Sigmoid colon (tissue), 4 donors: ENCODE results near the gene DPP6.

ENCODE experiments used
- CTCF ChIP-seq, 4 experiments: fragments of 450-650 bp in 3 of 4; fragments of 200-600 bp in 1 of 4; IDR thresholded peaks; one replicate each; pipeline ENCODE4 v1.5.1; 2016 to 2019; ENCODE audit warnings: antibody characterized with exemption in 4 of 4, mild to moderate bottlenecking in 3 of 4, moderate library complexity in 2 of 4
- EP300 ChIP-seq, 4 donors: sonication (generic); formaldehyde crosslinking; IDR thresholded peaks; one replicate each; pipeline ENCODE4 v1.6.1; 2017; ENCODE audit warnings: antibody characterized with exemption in 4 of 4
- POLR2A ChIP-seq, 2 donors: fragments of 450-650 bp; IDR thresholded peaks; one replicate each; pipeline ENCODE4 v1.6.1; 2016; ENCODE audit warnings: antibody characterized with exemption in 2 of 2, mild to moderate bottlenecking in 2 of 2, moderate library complexity in 2 of 2
- POLR2AphosphoS5 ChIP-seq, 4 donors: sonication (generic); formaldehyde crosslinking; IDR thresholded peaks; one replicate each; pipeline ENCODE4 v1.6.1; 2017; ENCODE audit warnings: antibody characterized with exemption in 4 of 4

- TF ChIP-seq POLR2AphosphoS5 (IDR thresholded peaks at IDR 0.05) (no peak), CTCF (IDR thresholded peaks at IDR 0.05) (no peak), EP300 (IDR thresholded peaks at IDR 0.05) (no peak), POLR2A (IDR thresholded peaks at IDR 0.05) (no peak)
These were observed 854.6 kb downstream of the DPP6 start for GRCh38 chr7:154906736-154907355.
